ENCODE data around the gene CLEC14A. TPM values are rescaled to one million over a fixed set of nuclear protein-coding genes. Genes with fewer than 3 reads are reported as not detected.

Gene CLEC14A, protein sequence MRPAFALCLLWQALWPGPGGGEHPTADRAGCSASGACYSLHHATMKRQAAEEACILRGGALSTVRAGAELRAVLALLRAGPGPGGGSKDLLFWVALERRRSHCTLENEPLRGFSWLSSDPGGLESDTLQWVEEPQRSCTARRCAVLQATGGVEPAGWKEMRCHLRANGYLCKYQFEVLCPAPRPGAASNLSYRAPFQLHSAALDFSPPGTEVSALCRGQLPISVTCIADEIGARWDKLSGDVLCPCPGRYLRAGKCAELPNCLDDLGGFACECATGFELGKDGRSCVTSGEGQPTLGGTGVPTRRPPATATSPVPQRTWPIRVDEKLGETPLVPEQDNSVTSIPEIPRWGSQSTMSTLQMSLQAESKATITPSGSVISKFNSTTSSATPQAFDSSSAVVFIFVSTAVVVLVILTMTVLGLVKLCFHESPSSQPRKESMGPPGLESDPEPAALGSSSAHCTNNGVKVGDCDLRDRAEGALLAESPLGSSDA
- total RNA-seq: 10 to 100 TPM in 1 of 4 donors, 1 to 10 TPM in 3; 4.0 to 11.0 (median 7.5) TPM

DNA sequence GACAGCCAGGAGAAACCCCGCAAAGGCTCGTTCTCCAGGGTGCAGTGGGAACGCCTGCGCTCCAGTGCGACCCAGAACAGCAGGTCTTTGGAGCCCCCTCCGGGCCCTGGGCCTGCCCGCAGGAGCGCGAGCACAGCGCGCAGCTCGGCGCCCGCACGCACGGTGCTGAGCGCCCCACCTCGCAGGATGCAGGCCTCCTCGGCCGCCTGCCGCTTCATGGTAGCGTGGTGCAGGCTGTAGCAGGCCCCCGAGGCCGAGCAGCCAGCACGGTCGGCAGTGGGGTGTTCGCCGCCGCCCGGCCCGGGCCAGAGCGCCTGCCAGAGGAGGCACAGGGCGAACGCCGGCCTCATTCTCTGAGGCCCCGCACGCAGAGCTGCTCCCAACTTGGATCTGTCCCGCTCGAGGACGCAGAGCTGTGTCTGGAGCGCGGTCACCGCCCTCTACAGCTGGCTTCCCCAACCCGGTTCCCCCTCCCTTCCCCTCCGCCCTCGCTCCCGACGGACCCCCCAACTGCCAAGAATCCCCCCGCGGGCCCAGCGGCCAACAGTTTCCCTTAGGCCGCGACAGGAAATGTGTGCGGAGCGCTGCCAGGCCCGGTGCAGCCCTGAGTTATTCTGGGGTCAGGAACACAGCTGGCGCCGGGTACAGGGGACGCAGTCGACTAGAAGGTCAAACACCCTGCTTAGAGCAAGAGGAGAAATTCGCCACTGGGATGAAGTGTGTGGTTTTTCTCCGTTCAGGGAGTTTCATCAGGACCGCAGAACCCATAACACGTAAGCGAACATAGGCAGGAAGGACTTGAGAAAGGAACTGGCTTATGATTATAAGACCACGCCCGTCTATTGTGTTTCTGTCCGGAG lies at the start of gene CLEC14A:
Gene CLEC14A (minus strand): TSS at position 421 of the 860 bp plus-strand sequence. CDS start 71 bp downstream, at position 350.
- no peaks in the 10 kb centered on the region for H3K36me3 ChIP-seq
- DNase-seq: peak in 1 of 3 donors; percentile 54
- H3K4me1 ChIP-seq: no peaks in the 10 kb centered on the region
- peak within 1 kb of the TSS; percentile 15 to 48 (median 34) for H3K4me3 ChIP-seq
- H3K27me3 ChIP-seq: peaks cover 0 to 14% of the 10 kb centered on the region in 2 donors
- H3K9me3 ChIP-seq: no peaks in the 10 kb centered on the region
- TF ChIP-seq, protein P1, sequence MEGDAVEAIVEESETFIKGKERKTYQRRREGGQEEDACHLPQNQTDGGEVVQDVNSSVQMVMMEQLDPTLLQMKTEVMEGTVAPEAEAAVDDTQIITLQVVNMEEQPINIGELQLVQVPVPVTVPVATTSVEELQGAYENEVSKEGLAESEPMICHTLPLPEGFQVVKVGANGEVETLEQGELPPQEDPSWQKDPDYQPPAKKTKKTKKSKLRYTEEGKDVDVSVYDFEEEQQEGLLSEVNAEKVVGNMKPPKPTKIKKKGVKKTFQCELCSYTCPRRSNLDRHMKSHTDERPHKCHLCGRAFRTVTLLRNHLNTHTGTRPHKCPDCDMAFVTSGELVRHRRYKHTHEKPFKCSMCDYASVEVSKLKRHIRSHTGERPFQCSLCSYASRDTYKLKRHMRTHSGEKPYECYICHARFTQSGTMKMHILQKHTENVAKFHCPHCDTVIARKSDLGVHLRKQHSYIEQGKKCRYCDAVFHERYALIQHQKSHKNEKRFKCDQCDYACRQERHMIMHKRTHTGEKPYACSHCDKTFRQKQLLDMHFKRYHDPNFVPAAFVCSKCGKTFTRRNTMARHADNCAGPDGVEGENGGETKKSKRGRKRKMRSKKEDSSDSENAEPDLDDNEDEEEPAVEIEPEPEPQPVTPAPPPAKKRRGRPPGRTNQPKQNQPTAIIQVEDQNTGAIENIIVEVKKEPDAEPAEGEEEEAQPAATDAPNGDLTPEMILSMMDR (IDR thresholded peaks at IDR 0.05): no peak
- no peak for TF ChIP-seq POLR2A (IDR thresholded peaks at IDR 0.05)
- peak within 1 kb of the TSS; percentile 8 to 86 (median 56) for H3K27ac ChIP-seq

DNA sequence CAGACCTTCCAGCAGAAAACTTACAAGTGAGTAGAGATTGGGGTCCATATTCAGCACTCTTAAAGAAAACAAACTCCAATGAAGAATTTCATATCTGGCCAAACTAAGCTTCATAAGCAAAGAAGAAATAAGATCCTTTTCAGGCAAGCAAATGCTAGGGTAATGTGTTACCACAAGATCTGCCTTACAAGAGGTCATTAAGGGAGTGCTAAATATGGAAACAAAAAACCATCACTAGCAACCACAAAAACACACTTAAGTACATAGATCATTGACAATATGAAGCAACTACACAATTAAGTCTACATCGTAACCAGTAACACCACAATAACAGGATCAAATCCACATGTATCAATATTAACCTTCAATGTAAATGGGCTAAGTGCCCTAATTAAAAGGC lies 47.1 kb upstream of the CLEC14A start:
- Histone ChIP-seq H3K9me3 (no peaks in the 10 kb centered on the region), H3K4me3 (no peak overlapping the region), H3K4me1 (no peaks in the 10 kb centered on the region), H3K27me3 (no peaks in the 10 kb centered on the region), H3K27ac (no peak overlapping the region), H3K36me3 (no peaks in the 10 kb centered on the region)
- no peak for DNase-seq
- TF ChIP-seq, protein P1 (IDR thresholded peaks at IDR 0.05): no peak
- TF ChIP-seq POLR2A (IDR thresholded peaks at IDR 0.05): no peak

DNA sequence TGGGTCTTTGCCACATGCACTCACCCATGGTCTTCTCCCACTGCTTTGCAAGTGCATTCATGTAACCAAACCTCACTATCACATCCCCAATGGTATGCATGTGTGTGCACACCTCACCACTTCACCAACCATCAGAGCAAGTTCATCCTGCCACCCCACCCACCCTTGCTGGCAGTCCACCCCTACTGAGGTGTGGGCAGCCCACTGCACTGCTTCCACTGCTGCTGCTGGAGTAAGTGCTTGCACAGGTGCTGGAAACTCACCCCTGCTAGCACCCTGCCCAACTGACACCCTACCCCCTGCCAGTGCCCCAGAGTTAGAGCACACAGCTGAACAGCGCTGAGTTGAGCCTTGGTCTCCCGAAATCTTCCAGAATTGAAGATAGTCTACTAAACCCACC lies 46.1 kb upstream of the CLEC14A start:
- Histone ChIP-seq H3K4me3 (no peak overlapping the region), H3K4me1 (no peaks in the 10 kb centered on the region), H3K27me3 (no peaks in the 10 kb centered on the region), H3K27ac (no peak overlapping the region), H3K36me3 (no peaks in the 10 kb centered on the region), H3K9me3 (no peaks in the 10 kb centered on the region)
- DNase-seq: no peak
- TF ChIP-seq POLR2A (IDR thresholded peaks at IDR 0.05): no peak
- TF ChIP-seq, protein P1 (IDR thresholded peaks at IDR 0.05): no peak

DNA sequence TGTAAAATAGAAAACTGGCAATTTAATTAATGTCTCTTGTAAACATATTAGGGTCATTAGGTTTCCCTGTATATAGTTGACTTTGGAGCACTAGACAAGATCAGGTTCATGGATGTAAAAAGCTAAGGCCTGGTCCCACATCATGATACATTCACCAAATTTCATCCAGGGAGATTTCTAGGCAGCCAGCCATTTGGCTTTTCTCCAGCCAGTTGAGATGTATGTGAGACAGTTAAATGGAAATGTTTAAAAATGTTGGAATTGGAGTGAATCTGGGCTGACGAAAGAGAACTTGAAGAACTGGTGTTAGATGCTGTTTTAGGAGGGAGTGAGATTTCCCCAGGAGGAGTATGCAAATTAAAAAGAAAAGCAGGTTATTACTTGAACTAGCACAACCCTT lies 41.8 kb upstream of the CLEC14A start:
- Histone ChIP-seq H3K36me3 (no peaks in the 10 kb centered on the region), H3K4me1 (no peaks in the 10 kb centered on the region), H3K9me3 (no peaks in the 10 kb centered on the region), H3K27ac (no peak overlapping the region), H3K27me3 (no peaks in the 10 kb centered on the region), H3K4me3 (no peak overlapping the region)
- no peak for TF ChIP-seq POLR2A (IDR thresholded peaks at IDR 0.05)
- TF ChIP-seq, protein P1 (IDR thresholded peaks at IDR 0.05): no peak
- no peak for DNase-seq

DNA sequence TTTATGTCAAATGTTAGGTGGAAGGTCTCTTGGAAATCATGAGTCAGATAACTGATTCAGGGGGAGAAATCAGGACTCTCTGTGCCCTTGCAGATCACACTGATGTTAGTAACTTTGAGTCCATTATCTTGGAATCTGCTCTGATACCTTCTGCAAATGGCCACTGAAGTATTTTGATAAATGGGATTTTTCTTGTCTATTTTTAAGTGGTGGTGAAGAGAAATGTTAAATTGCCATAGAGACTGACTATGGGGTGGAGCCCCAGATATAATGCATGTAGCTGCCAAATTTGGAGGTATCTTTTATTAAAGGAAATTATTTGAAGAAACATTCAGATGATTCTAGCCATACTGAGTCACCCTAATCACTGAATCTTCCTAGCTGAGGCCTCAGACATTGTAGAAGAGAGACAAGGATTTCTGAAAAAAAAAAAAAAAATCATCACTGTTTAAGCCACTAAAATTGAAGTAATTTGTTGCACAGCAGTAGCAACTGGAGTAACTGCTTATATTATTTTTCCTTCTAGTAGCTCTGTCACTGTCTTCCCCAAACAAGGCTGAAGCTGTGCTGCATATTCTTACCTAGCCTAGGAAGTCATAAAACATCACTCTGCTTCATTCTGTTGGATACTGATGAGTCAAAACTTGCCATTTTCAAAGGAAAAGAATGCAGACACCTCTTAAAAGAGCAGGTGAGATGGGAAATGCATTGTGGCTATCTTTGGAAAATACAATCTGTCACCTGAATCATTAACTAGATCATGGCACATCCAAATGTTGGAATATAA lies 36.0 kb upstream of the CLEC14A start:
- no peaks in the 10 kb centered on the region for H3K9me3 ChIP-seq
- TF ChIP-seq, protein P1 (IDR thresholded peaks at IDR 0.05): no peak
- TF ChIP-seq POLR2A (IDR thresholded peaks at IDR 0.05): no peak
- no peak for DNase-seq
- H3K4me1 ChIP-seq: no peaks in the 10 kb centered on the region
- no peaks in the 10 kb centered on the region for H3K27me3 ChIP-seq
- no peaks in the 10 kb centered on the region for H3K36me3 ChIP-seq
- no peak overlapping the region for H3K4me3 ChIP-seq
- H3K27ac ChIP-seq: peak overlapping the region in 1 of 4 donors; percentile 13

Measured in Peyer's patch (tissue), 4 donors.